H9 (cell line): ENCODE results near the gene TRPV3. TPM values are rescaled to one million over a fixed set of nuclear protein-coding genes. Genes with fewer than 3 reads are reported as not detected.
A peak's percentile ranks its signal among the peaks of the same experiment; 100 is the strongest.

Source experiments
- DNase-seq: peaks from one replicate; pipeline ENCODE4 v3.0.0-alpha.2; 2017
- H2AFZ ChIP-seq: one replicate; pipeline ENCODE4 v1.6.1; 2013; ENCODE audit warnings: mild to moderate bottlenecking, low read length, control low read depth, moderate library complexity
- H2AK5ac ChIP-seq: 2 replicates; pipeline ENCODE4 v1.6.1; 2013; ENCODE audit warnings: low read length, control low read depth, mixed read lengths; ENCODE audit not compliant: insufficient read length
- H2BK120ac ChIP-seq: one replicate; pipeline ENCODE4 v1.6.1; 2013; ENCODE audit warnings: low read depth, mild to moderate bottlenecking, low read length, control low read depth, inconsistent platforms; ENCODE audit not compliant: poor library complexity, severe bottlenecking
- H2BK12ac ChIP-seq: 2 replicates; pipeline ENCODE4 v1.6.1; 2013; ENCODE audit warnings: low read length, control low read depth, mixed read lengths, low read depth; ENCODE audit not compliant: insufficient read length
- H2BK15ac ChIP-seq: 2 replicates; pipeline ENCODE4 v1.6.1; 2013; ENCODE audit warnings: low read depth, low read length, control low read depth
- H2BK20ac ChIP-seq: one replicate; pipeline ENCODE4 v1.6.1; 2013; ENCODE audit warnings: low read depth, mild to moderate bottlenecking, low read length, control low read depth, inconsistent platforms; ENCODE audit not compliant: poor library complexity, severe bottlenecking
- H2BK5ac ChIP-seq: 2 replicates; pipeline ENCODE4 v1.6.1; 2013; ENCODE audit warnings: low read length, control low read depth, mixed read lengths; ENCODE audit not compliant: insufficient read length
- H3K14ac ChIP-seq: 2 replicates; pipeline ENCODE4 v1.6.1; 2013; ENCODE audit warnings: low read length, control low read depth; ENCODE audit not compliant: insufficient read depth
- H3K18ac ChIP-seq: 2 replicates; pipeline ENCODE4 v1.6.1; 2013; ENCODE audit warnings: low read depth, mild to moderate bottlenecking, mixed read lengths, low read length, control low read depth; ENCODE audit not compliant: insufficient read length
- H3K23ac ChIP-seq: 2 replicates; pipeline ENCODE4 v1.6.1; 2013; ENCODE audit warnings: low read length, control low read depth, mixed read lengths, low read depth; ENCODE audit not compliant: insufficient read length
- H3K23me2 ChIP-seq: 2 replicates; pipeline ENCODE4 v1.6.1; 2013; ENCODE audit warnings: low read depth, mild to moderate bottlenecking, mixed read lengths, low read length, control low read depth; ENCODE audit not compliant: insufficient read length, poor library complexity, severe bottlenecking
- H3K27ac ChIP-seq: 2 replicates; pipeline ENCODE4 v1.5.1; 2013; ENCODE audit warnings: low read length, control low read depth, mixed read lengths, low read depth; ENCODE audit not compliant: insufficient read length
- H3K27me3 ChIP-seq: 2 replicates; pipeline ENCODE4 v1.6.1; 2013; ENCODE audit warnings: low read length, control low read depth, inconsistent platforms; ENCODE audit not compliant: insufficient read depth
- H3K4ac ChIP-seq: 2 replicates; pipeline ENCODE4 v1.6.1; 2013; ENCODE audit warnings: low read depth, mild to moderate bottlenecking, control low read depth, inconsistent platforms, low read length, moderate library complexity
- H3K4me1 ChIP-seq: 2 replicates; pipeline ENCODE4 v1.6.1; 2013; ENCODE audit warnings: low read length, control low read depth, inconsistent platforms; ENCODE audit not compliant: insufficient read depth
- H3K4me2 ChIP-seq: 2 replicates; pipeline ENCODE4 v1.6.1; 2013; ENCODE audit warnings: low read length, control low read depth, mixed read lengths; ENCODE audit not compliant: insufficient read length, insufficient read depth
- H3K56ac ChIP-seq: 2 replicates; pipeline ENCODE4 v1.6.1; 2013; ENCODE audit warnings: low read depth, mild to moderate bottlenecking, mixed read lengths, low read length, control low read depth; ENCODE audit not compliant: insufficient read length
- H3K79me1 ChIP-seq: 2 replicates; pipeline ENCODE4 v1.6.1; 2013; ENCODE audit warnings: low read depth, mild to moderate bottlenecking, moderate library complexity, low read length, control low read depth, inconsistent platforms; ENCODE audit not compliant: insufficient read depth, poor library complexity, severe bottlenecking
- H3K79me2 ChIP-seq: 2 replicates; pipeline ENCODE4 v1.6.1; 2013; ENCODE audit warnings: low read length, control low read depth, inconsistent platforms; ENCODE audit not compliant: insufficient read depth
- H3K9ac ChIP-seq: 2 replicates; pipeline ENCODE4 v1.6.1; 2013; ENCODE audit warnings: low read length, control low read depth, mixed read lengths; ENCODE audit not compliant: insufficient read length; ENCODE audit errors: extremely low read depth
- H3K9me3 ChIP-seq: one replicate; pipeline ENCODE4 v1.6.1; 2013; ENCODE audit warnings: low read depth, low read length, inconsistent platforms; ENCODE audit not compliant: control insufficient read depth
- H3T11ph ChIP-seq: one replicate; pipeline ENCODE4 v1.6.1; 2013; ENCODE audit warnings: mild to moderate bottlenecking, low read length, control low read depth, inconsistent platforms
- H4K20me1 ChIP-seq: one replicate; pipeline ENCODE4 v1.6.1; 2013; ENCODE audit not compliant: control insufficient read depth, insufficient read length, insufficient read depth
- H4K5ac ChIP-seq: 2 replicates; pipeline ENCODE4 v1.6.1; 2013; ENCODE audit warnings: low read depth, mild to moderate bottlenecking, mixed read lengths, low read length, control low read depth; ENCODE audit not compliant: insufficient read length
- H4K8ac ChIP-seq: replicated peaks from 2 replicates; pipeline ENCODE4 v1.6.1; 2013; ENCODE audit warnings: low read length, control low read depth, mixed read lengths, low read depth; ENCODE audit not compliant: insufficient read length
- H4K91ac ChIP-seq: 2 replicates; pipeline ENCODE4 v1.6.1; 2013; ENCODE audit warnings: low read depth, mild to moderate bottlenecking, moderate library complexity, mixed read lengths, low read length, control low read depth; ENCODE audit not compliant: insufficient read length
- H3K27ac Mint-ChIP-seq, 3 experiments: 2 replicates in 2 of 3; 3 replicates in 1 of 3; pipeline ENCODE4 v1.8.0; 2020 to 2021; ENCODE audit warnings: mixed read lengths in 3 of 3, mild to moderate bottlenecking in 1 of 3, moderate library complexity in 1 of 3
- H3K27me3 Mint-ChIP-seq: 2 replicates; pipeline ENCODE4 v1.8.0; 2021; ENCODE audit warnings: low read depth, mild to moderate bottlenecking, moderate library complexity, mixed read lengths
- H3K36me3 Mint-ChIP-seq, 3 experiments: 2 replicates in 2 of 3; 3 replicates in 1 of 3; pipeline ENCODE4 v1.8.0; 2020 to 2021; ENCODE audit warnings: low read depth in 3 of 3, mixed read lengths in 3 of 3; ENCODE audit not compliant: insufficient read depth in 1 of 3
- H3K4me1 Mint-ChIP-seq, 2 experiments: 2 replicates each; pipeline ENCODE4 v1.8.0; 2020; ENCODE audit warnings: mixed read lengths in 2 of 2
- H3K4me3 Mint-ChIP-seq, 2 experiments: 2 replicates in 1 of 2; 3 replicates in 1 of 2; pipeline ENCODE4 v1.8.0; 2020 to 2021; ENCODE audit warnings: mild to moderate bottlenecking in 2 of 2, mixed read lengths in 2 of 2, moderate library complexity in 1 of 2
- H3K9me3 Mint-ChIP-seq, 2 experiments: 2 replicates in 1 of 2; 3 replicates in 1 of 2; pipeline ENCODE4 v1.8.0; 2020; ENCODE audit warnings: mild to moderate bottlenecking in 2 of 2, mixed read lengths in 2 of 2, moderate library complexity in 1 of 2
- WGBS: extraction: QIAGEN DNeasy Blood & Tissue Kit; methylation state at CpG from one replicate; pipeline ENCODE4 v1.1.7; 2013; ENCODE audit warnings: missing lambda C conversion rate, low lambda C conversion rate, mixed read lengths; ENCODE audit not compliant: insufficient read length; ENCODE audit errors: extremely low coverage; 5-methylcytosine and 5-hydroxymethylcytosine counted together
- total RNA-seq: library from RNA; stranded (reverse); gene quantifications from 2 replicates; pipeline ENCODE4 v1.2.1, GENCODE V29; 2021
- TF ChIP-seq, protein P1 (sequence below): fragments of 200-600 bp; sonication (generic); conservative IDR thresholded peaks from 3 replicates; pipeline ENCODE4 v1.8.0; 2021; ENCODE audit warnings: antibody characterized with exemption, mild to moderate bottlenecking

Gene TRPV3
- total RNA-seq, 1 experiment from 2014 or later: 0.63 TPM

DNA sequence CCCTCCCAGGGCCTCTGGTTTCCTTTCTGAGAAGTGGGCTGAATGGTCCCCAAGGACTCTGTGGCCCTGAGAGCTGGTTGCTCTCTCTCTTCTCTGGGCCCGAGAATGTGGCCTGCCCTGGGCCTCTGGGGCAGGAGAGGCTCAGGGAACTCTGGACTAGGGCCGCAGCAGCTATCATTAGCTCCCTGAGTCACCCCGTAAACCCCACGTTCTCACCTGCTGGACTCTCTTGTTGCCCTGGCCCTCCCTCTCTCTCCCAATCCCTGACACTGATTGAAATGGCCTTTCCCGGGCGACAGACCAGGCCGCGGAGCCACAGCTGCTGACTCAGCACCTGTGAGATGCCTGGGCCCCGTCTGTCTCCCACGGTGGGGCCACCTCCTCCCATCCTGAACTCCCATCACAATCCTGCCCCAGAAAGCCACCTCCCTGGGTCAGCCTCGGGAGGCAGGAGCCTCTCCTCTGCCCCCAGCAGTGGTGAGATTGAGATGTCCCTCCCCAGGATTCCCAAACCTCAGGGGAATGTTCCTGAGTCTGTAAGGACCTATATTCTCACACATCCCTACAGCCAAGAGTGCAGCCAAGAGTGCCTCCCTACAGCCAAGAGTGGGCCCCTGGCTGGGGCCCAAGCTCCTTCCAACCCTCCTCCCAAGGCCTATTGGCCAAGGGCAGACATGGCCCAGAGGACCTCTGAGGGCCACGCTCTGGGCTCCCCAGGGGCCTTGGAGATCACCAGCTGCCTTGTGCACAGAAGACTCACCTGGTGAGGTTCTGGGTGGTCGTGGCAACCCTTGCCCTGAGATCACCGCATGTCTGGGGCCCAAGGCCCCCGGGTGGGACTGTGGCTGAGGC lies 470 bp downstream of the TRPV3 start:
- H3K14ac ChIP-seq: no peak overlapping the region; the same call in 1 of the 2 replicates
- H2AK5ac ChIP-seq: no peak overlapping the region
- no peak overlapping the region for H2BK5ac ChIP-seq
- H3K79me1 ChIP-seq: no peaks in the 10 kb centered on the region
- TF ChIP-seq, protein P1, sequence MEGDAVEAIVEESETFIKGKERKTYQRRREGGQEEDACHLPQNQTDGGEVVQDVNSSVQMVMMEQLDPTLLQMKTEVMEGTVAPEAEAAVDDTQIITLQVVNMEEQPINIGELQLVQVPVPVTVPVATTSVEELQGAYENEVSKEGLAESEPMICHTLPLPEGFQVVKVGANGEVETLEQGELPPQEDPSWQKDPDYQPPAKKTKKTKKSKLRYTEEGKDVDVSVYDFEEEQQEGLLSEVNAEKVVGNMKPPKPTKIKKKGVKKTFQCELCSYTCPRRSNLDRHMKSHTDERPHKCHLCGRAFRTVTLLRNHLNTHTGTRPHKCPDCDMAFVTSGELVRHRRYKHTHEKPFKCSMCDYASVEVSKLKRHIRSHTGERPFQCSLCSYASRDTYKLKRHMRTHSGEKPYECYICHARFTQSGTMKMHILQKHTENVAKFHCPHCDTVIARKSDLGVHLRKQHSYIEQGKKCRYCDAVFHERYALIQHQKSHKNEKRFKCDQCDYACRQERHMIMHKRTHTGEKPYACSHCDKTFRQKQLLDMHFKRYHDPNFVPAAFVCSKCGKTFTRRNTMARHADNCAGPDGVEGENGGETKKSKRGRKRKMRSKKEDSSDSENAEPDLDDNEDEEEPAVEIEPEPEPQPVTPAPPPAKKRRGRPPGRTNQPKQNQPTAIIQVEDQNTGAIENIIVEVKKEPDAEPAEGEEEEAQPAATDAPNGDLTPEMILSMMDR: no peak
- peak; percentile 36 for DNase-seq
- H3K56ac ChIP-seq: no peak overlapping the region
- Mint-ChIP-seq H3K9me3 (no peaks in the 10 kb centered on the region; a peak in 1 of 5 replicates), H3K27me3 (no peaks in the 10 kb centered on the region; the same call in 1 of the 2 replicates), H3K36me3 (no peaks in the 10 kb centered on the region), H3K4me3 (no peak overlapping the region), H3K4me1 (peaks cover 4 to 10% of the 10 kb centered on the region in 2 experiments; a peak in 3 of 4 replicates), H3K27ac (peak overlapping the region in 1 of 3 experiments; percentile 72; a peak in 1 of 7 replicates)
- H3K18ac ChIP-seq: no peak overlapping the region
- no peak overlapping the region for H2BK15ac ChIP-seq
- no peaks in the 10 kb centered on the region for H3K23me2 ChIP-seq
- H4K91ac ChIP-seq: no peak overlapping the region
- no peak overlapping the region for H3T11ph ChIP-seq
- no peaks in the 10 kb centered on the region for H3K27me3 ChIP-seq
- H2BK120ac ChIP-seq: no peak overlapping the region
- H4K5ac ChIP-seq: no peak overlapping the region
- H2AFZ ChIP-seq: no peak overlapping the region
- no peak overlapping the region for H3K23ac ChIP-seq
- H2BK12ac ChIP-seq: no peak overlapping the region
- no peaks in the 10 kb centered on the region for H3K4me1 ChIP-seq
- no peak overlapping the region for H2BK20ac ChIP-seq
- no peak overlapping the region for H4K8ac ChIP-seq
- no peak overlapping the region for H3K4me2 ChIP-seq
- no CpG with 5 or more reads among the region's 15 CpGs for WGBS
- H3K9me3 ChIP-seq: no peaks in the 10 kb centered on the region
- H3K79me2 ChIP-seq: no peaks in the 10 kb centered on the region
- H4K20me1 ChIP-seq: no peaks in the 10 kb centered on the region
- no peak overlapping the region for H3K4ac ChIP-seq
- no peak overlapping the region for H3K27ac ChIP-seq
- no peak overlapping the region for H3K9ac ChIP-seq
